ELR (cell line): ENCODE measurements around the gene LDLRAD4.

Source experiments
- DNase-seq: peaks from one replicate; pipeline ENCODE4 v3.0.0-alpha.2; 2015; ENCODE audit warnings: low read depth

LDLRAD4 gene

GRCh38 chr18:13616525-13617035 lies 398.0 kb downstream of the LDLRAD4 start:
- DNase-seq: no peak

DNA sequence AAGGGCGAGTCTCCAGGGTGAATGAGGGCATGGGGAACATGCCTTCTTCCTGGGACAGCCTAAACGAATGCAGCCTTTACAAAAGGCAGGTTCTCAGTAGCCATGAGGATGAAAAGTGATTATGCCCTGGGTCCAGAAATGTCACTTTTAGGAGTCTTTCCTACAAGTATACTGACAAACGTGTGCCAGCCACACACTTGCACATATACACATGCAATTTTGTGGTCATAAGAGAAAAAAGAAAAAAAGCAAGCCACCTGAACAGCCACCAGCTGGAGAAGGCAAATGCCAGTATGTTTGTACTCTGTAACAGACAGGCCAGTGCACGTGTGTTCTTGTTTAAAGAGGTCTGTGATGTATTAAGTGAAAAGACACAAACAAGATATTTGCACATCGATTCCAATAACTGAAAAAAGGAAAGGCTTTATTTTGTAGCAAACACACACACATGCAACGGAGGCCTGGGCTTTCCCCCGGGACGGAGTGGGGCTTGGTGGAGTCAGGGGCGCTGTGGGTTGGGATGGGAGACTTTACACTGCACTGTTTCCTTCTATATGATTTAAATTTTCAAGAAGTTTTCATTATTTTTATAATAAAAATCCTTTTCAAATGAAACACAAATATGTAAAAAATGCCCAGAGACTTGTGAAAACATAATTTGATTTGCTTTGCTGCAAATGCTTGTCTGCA lies 399.4 kb downstream of the LDLRAD4 start:
- no peak for DNase-seq

DNA sequence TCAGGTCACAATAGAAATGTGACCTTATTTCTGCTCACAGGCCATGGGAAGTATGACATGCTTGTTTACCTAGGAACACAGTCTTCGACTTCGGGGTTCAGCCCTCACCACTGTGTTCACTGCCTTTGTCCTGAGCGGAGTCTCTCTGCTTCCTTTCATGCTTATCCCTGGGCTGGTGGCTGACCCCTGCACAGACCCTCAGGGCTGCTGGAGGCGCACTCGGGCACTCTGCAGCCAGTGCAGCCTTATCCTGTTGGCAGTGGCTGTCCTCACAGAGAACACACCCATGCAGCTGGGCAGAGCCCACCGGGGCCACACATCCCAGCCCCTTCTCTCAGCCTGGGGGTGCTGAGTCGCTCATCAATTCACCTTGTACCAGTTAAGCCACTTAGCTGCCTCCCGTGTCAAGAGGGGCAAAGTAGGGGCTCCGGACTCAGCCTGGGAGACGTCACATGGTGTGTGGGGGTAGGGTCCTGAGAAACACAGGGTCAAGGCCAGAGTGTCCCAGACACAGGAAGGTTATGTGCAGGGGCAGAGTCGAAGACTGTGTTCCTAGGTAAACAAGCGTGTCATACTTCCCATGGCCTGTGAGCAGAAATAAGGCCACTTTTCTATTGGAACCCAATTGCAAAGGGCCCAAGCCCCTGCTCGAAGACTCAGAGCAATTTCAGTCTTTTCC lies 400.3 kb downstream of the LDLRAD4 start:
- DNase-seq: no peak

DNA sequence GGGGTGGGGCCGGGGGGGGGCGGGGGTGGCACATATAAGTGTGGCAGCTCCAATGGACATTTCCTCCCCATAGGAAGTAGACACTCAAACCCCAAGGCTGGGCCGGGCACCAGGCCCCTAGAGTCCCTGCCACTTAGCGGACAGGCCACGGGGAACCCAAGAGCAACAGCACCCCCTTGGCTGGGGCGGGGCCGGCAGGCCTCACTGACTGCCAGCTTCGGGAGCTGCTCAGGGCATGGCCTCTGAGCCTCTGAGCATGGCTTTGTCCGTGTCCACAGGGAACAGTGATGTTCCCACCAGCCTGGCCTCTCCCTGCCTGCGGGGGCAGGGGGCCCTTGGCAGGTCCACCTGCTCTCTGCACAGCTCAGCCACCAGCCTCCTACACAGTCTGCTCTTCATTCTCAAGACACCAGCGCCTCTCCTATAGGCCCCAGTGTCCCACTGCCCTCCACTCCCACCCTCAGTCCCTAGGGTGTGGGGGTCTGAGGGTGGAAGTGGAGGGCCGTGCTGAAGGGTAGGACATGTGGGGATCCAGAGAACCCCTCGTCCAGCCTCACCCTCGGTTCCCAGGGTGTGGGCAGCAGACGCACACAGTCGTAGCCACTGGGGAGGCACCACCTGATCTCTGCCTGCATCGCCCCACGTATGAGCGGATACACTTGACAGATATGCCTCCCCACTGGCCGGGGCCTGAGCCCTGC lies 401.1 kb downstream of the LDLRAD4 start:
- DNase-seq: no peak

GRCh38 chr18:13620206-13620672 lies 401.7 kb downstream of the LDLRAD4 start:
- DNase-seq: no peak

- no peak for DNase-seq
Observed at GRCh38 chr18:13620818-13621445, 402.4 kb downstream of the LDLRAD4 start.

DNA sequence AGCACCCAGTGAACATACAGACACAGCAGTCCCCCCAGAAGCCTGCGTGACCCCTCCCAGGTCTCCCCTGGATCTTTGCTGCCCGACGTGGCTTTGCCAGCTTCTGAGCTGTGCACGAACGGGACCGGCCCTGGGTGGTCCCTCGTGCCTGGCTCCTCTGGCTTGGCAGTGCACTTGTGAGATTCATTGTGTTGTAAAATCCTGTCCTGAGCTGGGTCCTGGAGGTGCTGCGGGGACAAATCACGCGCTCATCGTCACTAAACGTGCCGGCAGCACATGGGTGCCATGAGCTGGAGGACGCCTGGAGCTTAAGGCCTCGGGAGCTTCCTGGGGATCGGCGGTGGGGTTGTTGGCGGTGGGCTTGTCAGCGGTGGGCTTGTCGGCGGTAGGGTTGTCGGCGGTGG lies 402.9 kb downstream of the LDLRAD4 start:
- no peak for DNase-seq

DNA sequence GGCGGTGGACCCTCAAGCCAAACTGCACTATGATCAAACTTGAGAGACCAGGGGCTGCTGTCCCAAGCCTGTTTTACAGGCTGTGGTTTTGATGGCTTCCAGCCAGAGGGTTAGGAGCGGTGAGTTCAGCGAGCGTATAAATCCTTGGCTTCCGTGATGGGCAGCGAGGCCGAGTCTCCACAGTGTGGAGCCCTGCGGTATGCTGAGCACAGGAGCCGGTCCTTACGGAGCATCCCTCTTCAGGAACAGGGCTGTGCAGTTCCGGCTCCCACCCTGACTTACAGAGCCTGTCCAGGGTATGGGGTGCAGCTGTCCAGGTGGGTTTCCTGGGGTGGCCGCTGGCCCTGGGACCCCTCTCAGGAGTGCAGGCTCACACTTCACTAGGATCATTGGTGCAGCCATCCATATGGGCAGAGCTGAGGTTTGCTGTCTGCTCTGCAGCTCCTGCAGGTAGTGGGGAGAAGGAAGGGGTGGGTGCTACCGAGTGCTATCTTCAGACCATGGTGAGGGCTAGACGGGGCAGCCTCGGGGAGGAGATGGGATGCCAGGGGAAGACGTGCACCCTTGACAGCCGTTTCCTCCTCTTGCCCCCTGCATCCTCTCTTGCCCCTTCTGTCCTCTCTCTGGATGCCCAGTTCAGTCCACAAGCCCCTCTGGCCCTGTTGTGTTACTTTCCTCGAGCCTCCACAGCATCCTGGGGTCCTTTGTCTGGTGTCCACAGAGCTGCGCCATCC lies 403.5 kb downstream of the LDLRAD4 start:
- no peak for DNase-seq

GRCh38 chr18:13622751-13623150 lies 404.2 kb downstream of the LDLRAD4 start:
- DNase-seq: no peak

- no peak for DNase-seq
Observed at GRCh38 chr18:13623348-13623747, 404.8 kb downstream of the LDLRAD4 start.

GRCh38 chr18:13623871-13624270 lies 405.3 kb downstream of the LDLRAD4 start:
- DNase-seq: no peak

GRCh38 chr18:13624563-13625237 lies 406.1 kb downstream of the LDLRAD4 start:
- DNase-seq: no peak

- no peak for DNase-seq
Observed at GRCh38 chr18:13625355-13625754, 406.8 kb downstream of the LDLRAD4 start.

DNA sequence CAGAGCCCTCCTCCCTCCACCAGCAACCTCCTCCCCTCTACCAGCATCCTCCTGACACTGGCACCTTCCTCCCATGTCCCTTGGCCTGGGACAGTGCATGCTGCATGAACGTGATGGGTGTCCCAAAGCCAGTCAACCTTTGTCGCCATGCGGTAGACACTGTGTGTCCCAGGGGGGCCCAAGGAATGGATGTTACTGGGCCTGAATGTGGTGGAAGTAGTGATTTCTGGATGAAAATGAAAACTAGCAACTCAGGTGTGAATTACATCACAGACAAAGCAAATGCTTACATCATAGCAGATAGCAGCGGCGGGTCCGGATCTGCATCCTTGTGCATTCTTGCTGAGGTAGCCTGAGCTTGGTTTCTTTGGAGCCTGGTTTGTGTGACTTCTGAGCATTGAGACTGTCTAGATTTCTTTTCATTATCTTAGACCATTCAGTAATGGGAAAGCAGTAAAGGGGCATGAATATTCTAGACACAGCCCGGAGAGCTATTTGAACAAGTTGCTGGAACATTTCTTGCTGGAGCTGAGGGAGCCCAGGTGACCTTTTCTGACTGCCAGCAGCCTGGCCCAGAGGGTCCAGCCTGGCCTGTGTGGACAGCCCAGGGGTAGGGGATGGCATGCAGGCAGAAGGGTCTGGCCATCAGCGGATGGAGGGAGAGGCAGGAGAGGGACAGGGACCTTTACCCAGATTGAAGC lies 407.4 kb downstream of the LDLRAD4 start:
- no peak for DNase-seq

- no peak for DNase-seq
Observed at GRCh38 chr18:13626544-13626908, 408.0 kb downstream of the LDLRAD4 start.

DNA sequence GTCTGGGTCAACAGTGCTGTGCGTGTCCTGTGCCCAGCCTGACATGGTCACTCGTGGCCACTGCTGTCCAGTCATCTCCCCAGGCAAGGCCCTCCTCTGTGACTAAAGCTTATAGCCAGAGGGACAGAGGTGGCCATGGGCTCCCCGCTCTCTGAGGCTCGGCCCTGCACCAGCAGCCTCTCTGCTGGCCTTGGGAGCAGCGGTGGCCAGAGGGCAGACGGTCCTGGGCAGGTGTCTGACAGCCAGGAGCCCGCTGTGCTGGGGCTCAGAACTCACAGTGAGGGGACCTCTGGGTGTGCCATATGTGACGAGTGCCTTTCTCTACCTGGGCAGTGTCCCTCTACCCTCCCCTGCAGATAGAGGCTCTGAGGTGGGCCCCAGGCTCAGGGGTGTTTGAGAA lies 409.1 kb downstream of the LDLRAD4 start:
- DNase-seq: no peak

GRCh38 chr18:13628211-13628610 lies 409.7 kb downstream of the LDLRAD4 start:
- DNase-seq: no peak

GRCh38 chr18:13629841-13630715 lies 411.5 kb downstream of the LDLRAD4 start:
- DNase-seq: peak; percentile 61

DNA sequence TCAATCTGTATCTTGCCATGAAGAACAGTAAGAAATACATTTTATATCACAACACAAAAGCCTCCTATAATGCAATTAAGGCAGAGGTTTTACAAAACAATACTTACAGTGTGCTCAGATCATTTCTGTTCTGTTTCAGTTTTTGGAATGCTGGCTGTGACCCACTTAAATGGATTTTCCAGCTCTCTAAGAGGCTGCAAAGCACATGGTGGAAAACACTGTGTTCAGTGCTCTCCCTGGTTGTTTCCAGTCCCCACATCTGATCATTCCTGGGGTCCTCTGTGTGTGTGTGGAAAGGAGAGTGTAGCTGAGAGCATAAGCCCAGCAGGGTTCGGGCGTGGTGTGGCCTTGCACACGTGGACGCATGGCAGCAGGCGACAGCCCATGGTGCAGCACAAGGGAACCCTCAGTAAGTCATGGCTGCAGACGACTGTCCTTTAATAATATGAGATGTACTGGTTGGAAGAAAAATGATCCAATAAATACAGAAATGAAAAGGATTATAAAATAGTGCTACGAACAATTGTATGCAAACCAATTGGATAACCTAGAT lies 412.2 kb downstream of the LDLRAD4 start:
- no peak for DNase-seq
